Measurements from ENCODE around the gene PDE3A. TPM values are rescaled to one million over a fixed set of nuclear protein-coding genes. Genes with fewer than 3 reads are reported as not detected.
"Not testable (repeated sequence)": the region's sequence is repeated elsewhere in the genome, so short reads cannot be mapped to it uniquely, and the experiment has no call there.

The PDE3A gene
- total RNA-seq, 1 donor from 2014 or later: 18.3 TPM

GRCh38 chr12:20548611-20549010, 180.3 kb downstream of the PDE3A start:
- no peak overlapping the region for H3K9ac ChIP-seq (ENCODE audit: low read depth in 1 of 3, low read length in 3 of 3)
- no peaks in the 10 kb centered on the region for H3K4me1 ChIP-seq (ENCODE audit: control insufficient read depth in 3 of 3, insufficient read depth in 3 of 3, low read length in 3 of 3)
- no peaks in the 10 kb centered on the region for H3K9me3 ChIP-seq (ENCODE audit: control insufficient read depth in 3 of 3, low read length in 3 of 3)
- no peak overlapping the region for H3K4me3 ChIP-seq (ENCODE audit: low read length in 3 of 3)
- H3K36me3 ChIP-seq (ENCODE audit: control insufficient read depth in 3 of 3, insufficient read depth in 3 of 3, low read length in 3 of 3): no peaks in the 10 kb centered on the region
- H3K27me3 ChIP-seq (ENCODE audit: control insufficient read depth in 3 of 3, insufficient read depth in 3 of 3, low read length in 3 of 3): no peaks in the 10 kb centered on the region
- no peak overlapping the region for H3K27ac ChIP-seq (ENCODE audit: low read depth, low read length)

- Histone ChIP-seq H3K9me3 (ENCODE audit: control insufficient read depth in 3 of 3, low read length in 3 of 3) (no peaks in the 10 kb centered on the region), H3K4me3 (ENCODE audit: low read length in 3 of 3) (no peak overlapping the region), H3K9ac (ENCODE audit: low read depth in 1 of 3, low read length in 3 of 3) (no peak overlapping the region), H3K4me1 (ENCODE audit: control insufficient read depth in 3 of 3, insufficient read depth in 3 of 3, low read length in 3 of 3) (no peaks in the 10 kb centered on the region), H3K27me3 (ENCODE audit: control insufficient read depth in 3 of 3, insufficient read depth in 3 of 3, low read length in 3 of 3) (no peaks in the 10 kb centered on the region), H3K36me3 (ENCODE audit: control insufficient read depth in 3 of 3, insufficient read depth in 3 of 3, low read length in 3 of 3) (no peaks in the 10 kb centered on the region), H3K27ac (ENCODE audit: low read depth, low read length) (no peak overlapping the region)
Measured at GRCh38 chr12:20549108-20549719, 180.9 kb downstream of the PDE3A start.

GRCh38 chr12:20551742-20552442, 183.6 kb downstream of the PDE3A start:
- not testable (repeated sequence) for H3K36me3 ChIP-seq (ENCODE audit: control insufficient read depth in 3 of 3, insufficient read depth in 3 of 3, low read length in 3 of 3); H3K9me3 ChIP-seq (ENCODE audit: control insufficient read depth in 3 of 3, low read length in 3 of 3); H3K9ac ChIP-seq (ENCODE audit: low read depth in 1 of 3, low read length in 3 of 3); H3K27me3 ChIP-seq (ENCODE audit: control insufficient read depth in 3 of 3, insufficient read depth in 3 of 3, low read length in 3 of 3); H3K4me1 ChIP-seq (ENCODE audit: control insufficient read depth in 3 of 3, insufficient read depth in 3 of 3, low read length in 3 of 3); H3K4me3 ChIP-seq (ENCODE audit: low read length in 3 of 3); H3K27ac ChIP-seq (ENCODE audit: low read depth, low read length)

GRCh38 chr12:20552586-20552985, 184.2 kb downstream of the PDE3A start:
- not testable (repeated sequence) for H3K9me3 ChIP-seq (ENCODE audit: control insufficient read depth in 3 of 3, low read length in 3 of 3); H3K4me3 ChIP-seq (ENCODE audit: low read length in 3 of 3); H3K27me3 ChIP-seq (ENCODE audit: control insufficient read depth in 3 of 3, insufficient read depth in 3 of 3, low read length in 3 of 3); H3K9ac ChIP-seq (ENCODE audit: low read depth in 1 of 3, low read length in 3 of 3); H3K4me1 ChIP-seq (ENCODE audit: control insufficient read depth in 3 of 3, insufficient read depth in 3 of 3, low read length in 3 of 3); H3K36me3 ChIP-seq (ENCODE audit: control insufficient read depth in 3 of 3, insufficient read depth in 3 of 3, low read length in 3 of 3); H3K27ac ChIP-seq (ENCODE audit: low read depth, low read length)

- no peak overlapping the region for H3K27ac ChIP-seq (ENCODE audit: low read depth, low read length)
Measured at GRCh38 chr12:20555015-20555414, 186.7 kb downstream of the PDE3A start.

GRCh38 chr12:20555771-20556170, 187.4 kb downstream of the PDE3A start:
- no peaks in the 10 kb centered on the region for H3K4me1 ChIP-seq (ENCODE audit: control insufficient read depth in 3 of 3, insufficient read depth in 3 of 3, low read length in 3 of 3)
- no peak overlapping the region for H3K27ac ChIP-seq (ENCODE audit: low read depth, low read length)
- H3K27me3 ChIP-seq (ENCODE audit: control insufficient read depth in 3 of 3, insufficient read depth in 3 of 3, low read length in 3 of 3): no peaks in the 10 kb centered on the region
- no peak overlapping the region for H3K4me3 ChIP-seq (ENCODE audit: low read length in 3 of 3)
- no peaks in the 10 kb centered on the region for H3K36me3 ChIP-seq (ENCODE audit: control insufficient read depth in 3 of 3, insufficient read depth in 3 of 3, low read length in 3 of 3)
- no peak overlapping the region for H3K9ac ChIP-seq (ENCODE audit: low read depth in 1 of 3, low read length in 3 of 3)
- no peaks in the 10 kb centered on the region for H3K9me3 ChIP-seq (ENCODE audit: control insufficient read depth in 3 of 3, low read length in 3 of 3)

More at GRCh38 chr12:20555015-20555414, 186.7 kb downstream of the PDE3A start:
- H3K27me3 ChIP-seq (ENCODE audit: control insufficient read depth in 3 of 3, insufficient read depth in 3 of 3, low read length in 3 of 3): no peaks in the 10 kb centered on the region
- H3K9me3 ChIP-seq (ENCODE audit: control insufficient read depth in 3 of 3, low read length in 3 of 3): no peaks in the 10 kb centered on the region
- no peaks in the 10 kb centered on the region for H3K4me1 ChIP-seq (ENCODE audit: control insufficient read depth in 3 of 3, insufficient read depth in 3 of 3, low read length in 3 of 3)
- no peak overlapping the region for H3K9ac ChIP-seq (ENCODE audit: low read depth in 1 of 3, low read length in 3 of 3)
- H3K4me3 ChIP-seq (ENCODE audit: low read length in 3 of 3): no peak overlapping the region
- H3K36me3 ChIP-seq (ENCODE audit: control insufficient read depth in 3 of 3, insufficient read depth in 3 of 3, low read length in 3 of 3): no peaks in the 10 kb centered on the region

- H3K9me3 ChIP-seq (ENCODE audit: control insufficient read depth in 3 of 3, low read length in 3 of 3): no peaks in the 10 kb centered on the region
Measured at GRCh38 chr12:20557096-20557495, 188.8 kb downstream of the PDE3A start.

GRCh38 chr12:20560935-20561334, 192.6 kb downstream of the PDE3A start:
- H3K27ac ChIP-seq (ENCODE audit: low read depth, low read length): no peak overlapping the region
- no peak overlapping the region for H3K4me3 ChIP-seq (ENCODE audit: low read length in 3 of 3)
- H3K27me3 ChIP-seq (ENCODE audit: control insufficient read depth in 3 of 3, insufficient read depth in 3 of 3, low read length in 3 of 3): no peaks in the 10 kb centered on the region
- H3K9me3 ChIP-seq (ENCODE audit: control insufficient read depth in 3 of 3, low read length in 3 of 3): no peaks in the 10 kb centered on the region
- H3K4me1 ChIP-seq (ENCODE audit: control insufficient read depth in 3 of 3, insufficient read depth in 3 of 3, low read length in 3 of 3): no peaks in the 10 kb centered on the region
- H3K36me3 ChIP-seq (ENCODE audit: control insufficient read depth in 3 of 3, insufficient read depth in 3 of 3, low read length in 3 of 3): no peaks in the 10 kb centered on the region
- H3K9ac ChIP-seq (ENCODE audit: low read depth in 1 of 3, low read length in 3 of 3): no peak overlapping the region

More at GRCh38 chr12:20557096-20557495, 188.8 kb downstream of the PDE3A start:
- Histone ChIP-seq H3K4me1 (ENCODE audit: control insufficient read depth in 3 of 3, insufficient read depth in 3 of 3, low read length in 3 of 3) (no peaks in the 10 kb centered on the region), H3K36me3 (ENCODE audit: control insufficient read depth in 3 of 3, insufficient read depth in 3 of 3, low read length in 3 of 3) (no peaks in the 10 kb centered on the region), H3K27me3 (ENCODE audit: control insufficient read depth in 3 of 3, insufficient read depth in 3 of 3, low read length in 3 of 3) (no peaks in the 10 kb centered on the region), H3K9ac (ENCODE audit: low read depth in 1 of 3, low read length in 3 of 3) (no peak overlapping the region), H3K27ac (ENCODE audit: low read depth, low read length) (no peak overlapping the region), H3K4me3 (ENCODE audit: low read length in 3 of 3) (no peak overlapping the region)

GRCh38 chr12:20561871-20562270, 193.5 kb downstream of the PDE3A start:
- Histone ChIP-seq H3K4me3 (ENCODE audit: low read length in 3 of 3) (no peak overlapping the region), H3K27ac (ENCODE audit: low read depth, low read length) (no peak overlapping the region), H3K36me3 (ENCODE audit: control insufficient read depth in 3 of 3, insufficient read depth in 3 of 3, low read length in 3 of 3) (no peaks in the 10 kb centered on the region), H3K27me3 (ENCODE audit: control insufficient read depth in 3 of 3, insufficient read depth in 3 of 3, low read length in 3 of 3) (no peaks in the 10 kb centered on the region), H3K9me3 (ENCODE audit: control insufficient read depth in 3 of 3, low read length in 3 of 3) (no peaks in the 10 kb centered on the region), H3K4me1 (ENCODE audit: control insufficient read depth in 3 of 3, insufficient read depth in 3 of 3, low read length in 3 of 3) (no peaks in the 10 kb centered on the region), H3K9ac (ENCODE audit: low read depth in 1 of 3, low read length in 3 of 3) (no peak overlapping the region)

- Histone ChIP-seq H3K36me3 (ENCODE audit: control insufficient read depth in 3 of 3, insufficient read depth in 3 of 3, low read length in 3 of 3) (no peaks in the 10 kb centered on the region), H3K27me3 (ENCODE audit: control insufficient read depth in 3 of 3, insufficient read depth in 3 of 3, low read length in 3 of 3) (no peaks in the 10 kb centered on the region), H3K4me1 (ENCODE audit: control insufficient read depth in 3 of 3, insufficient read depth in 3 of 3, low read length in 3 of 3) (no peaks in the 10 kb centered on the region), H3K9me3 (ENCODE audit: control insufficient read depth in 3 of 3, low read length in 3 of 3) (no peaks in the 10 kb centered on the region), H3K27ac (ENCODE audit: low read depth, low read length) (no peak overlapping the region), H3K9ac (ENCODE audit: low read depth in 1 of 3, low read length in 3 of 3) (no peak overlapping the region), H3K4me3 (ENCODE audit: low read length in 3 of 3) (no peak overlapping the region)
Measured at GRCh38 chr12:20567413-20567812, 199.1 kb downstream of the PDE3A start.

All from skeletal muscle tissue (tissue), 4 donors.